NCI-H2171 (cell line): ENCODE data around the gene MINAR1.
"Not testable (repeated sequence)": the region's sequence is repeated elsewhere in the genome, so short reads cannot be mapped to it uniquely, and the experiment has no call there.

Source experiments
- DNase-seq: peaks from one replicate; lab custom pipeline; 2025; lab: John Stamatoyannopoulos, UW

The MINAR1 gene

GRCh38 chr15:79431636-79432344 is at the start of gene MINAR1:
Gene MINAR1, plus strand, starts transcription at chr15:79432336. Its CDS starts 23,812 bp downstream, at chr15:79456148.
- peak; percentile 52 for DNase-seq

- DNase-seq = no peak
Observed at GRCh38 chr15:79394231-79394630, 37.9 kb upstream of the MINAR1 start.

- DNase-seq = no peak
Observed at GRCh38 chr15:79396850-79397249, 35.3 kb upstream of the MINAR1 start.

- no peak for DNase-seq
Observed at GRCh38 chr15:79397269-79397910, 34.7 kb upstream of the MINAR1 start.

- DNase-seq = no peak
Observed at GRCh38 chr15:79399606-79400005, 32.5 kb upstream of the MINAR1 start.

- DNase-seq = no peak
Observed at GRCh38 chr15:79400650-79401049, 31.5 kb upstream of the MINAR1 start.

GRCh38 chr15:79401301-79401700 is 30.8 kb upstream of the MINAR1 start:
- DNase-seq = no peak

- DNase-seq = no peak
Observed at GRCh38 chr15:79402136-79402535, 30.0 kb upstream of the MINAR1 start.

GRCh38 chr15:79403501-79403900 is 28.6 kb upstream of the MINAR1 start:
- no peak for DNase-seq

GRCh38 chr15:79406210-79406609 is 25.9 kb upstream of the MINAR1 start:
- no peak for DNase-seq

GRCh38 chr15:79408041-79408440 is 24.1 kb upstream of the MINAR1 start:
- DNase-seq = no peak

- no peak for DNase-seq
Observed at GRCh38 chr15:79410237-79410636, 21.9 kb upstream of the MINAR1 start.

GRCh38 chr15:79412010-79412409 is 20.1 kb upstream of the MINAR1 start:
- DNase-seq = no peak

GRCh38 chr15:79412429-79412828 is 19.7 kb upstream of the MINAR1 start:
- DNase-seq = no peak

- no peak for DNase-seq
Observed at GRCh38 chr15:79416876-79417275, 15.3 kb upstream of the MINAR1 start.

GRCh38 chr15:79418693-79419279 is 13.3 kb upstream of the MINAR1 start:
- DNase-seq = no peak

GRCh38 chr15:79425591-79426295 is 6.4 kb upstream of the MINAR1 start:
- no peak for DNase-seq

- DNase-seq = not testable (repeated sequence)
Observed at GRCh38 chr15:79426899-79427298, 5.2 kb upstream of the MINAR1 start.

GRCh38 chr15:79427781-79428598 is 4.1 kb upstream of the MINAR1 start:
- no peak for DNase-seq

GRCh38 chr15:79430901-79431635 is 1.1 kb upstream of the MINAR1 start:
- DNase-seq = no peak
